Naive thymus-derived CD4-positive, alpha-beta T cell (primary cell): Measurements from ENCODE around the gene MEGF11. TPM values are rescaled to one million over a fixed set of nuclear protein-coding genes. Genes with fewer than 3 reads are reported as not detected.
A peak's percentile ranks its signal among the peaks of the same experiment; 100 is the strongest.

Source experiments
- ATAC-seq: fragments of 150-1000 bp; cut with Tn5 transposase; 2 replicates; pipeline ENCODE4 v1.10.0; 2021; ENCODE audit warnings: mild to moderate bottlenecking, moderate library complexity
- CTCF ChIA-PET: fragments of 350-600 bp; sonication (Branson Sonifier 250); formaldehyde crosslinking; loops from one replicate; lab custom pipeline; 2021; ENCODE audit warnings: antibody characterized with exemption; lab: Charles Lee
- POLR2A ChIA-PET: fragments of 350-600 bp; sonication (Branson Sonifier 250); formaldehyde crosslinking; loops from one replicate; lab custom pipeline; 2021; ENCODE audit warnings: antibody characterized with exemption, inconsistent platforms; lab: Charles Lee
- DNase-seq, 9 donors: peaks; one replicate each; pipeline versions ENCODE4 v3.0.0 to v3.0.0-alpha.2; 2020 to 2022; ENCODE audit warnings: mixed read lengths in 1 of 9
- H3K27ac ChIP-seq: one replicate; pipeline ENCODE4 v1.7.0; 2013; ENCODE audit warnings: mild to moderate bottlenecking, low read depth, low read length, moderate library complexity
- H3K27me3 ChIP-seq, 2 donors: one replicate each; pipeline ENCODE4 v1.7.0; 2013; ENCODE audit warnings: low read length in 2 of 2, mild to moderate bottlenecking in 2 of 2, moderate library complexity in 2 of 2; ENCODE audit not compliant: control insufficient read depth in 2 of 2, insufficient read depth in 2 of 2
- H3K36me3 ChIP-seq, 3 experiments: 1 replicate in 2 of 3; 2 replicates in 1 of 3; pipeline ENCODE4 v1.7.0; 2013; ENCODE audit warnings: low read length in 3 of 3, mild to moderate bottlenecking in 3 of 3, moderate library complexity in 1 of 3; ENCODE audit not compliant: insufficient read depth in 3 of 3, control insufficient read depth in 2 of 3
- H3K4me1 ChIP-seq, 2 donors: one replicate each; pipeline ENCODE4 v1.7.0; 2013; ENCODE audit warnings: low read length in 2 of 2, mild to moderate bottlenecking in 2 of 2, moderate library complexity in 1 of 2; ENCODE audit not compliant: control insufficient read depth in 2 of 2, insufficient read depth in 2 of 2
- H3K4me3 ChIP-seq: 2 replicates; pipeline ENCODE4 v1.7.0; 2013; ENCODE audit warnings: mild to moderate bottlenecking, low read length
- H3K9me3 ChIP-seq, 3 experiments: 1 replicate in 2 of 3; 2 replicates in 1 of 3; pipeline ENCODE4 v1.7.0; 2013; ENCODE audit warnings: low read length in 3 of 3; ENCODE audit not compliant: control insufficient read depth in 2 of 3
- H3K27ac Mint-ChIP-seq, 9 donors: one replicate each; pipeline ENCODE4 v1.8.0; 2020 to 2022; ENCODE audit warnings: mixed read lengths in 9 of 9, mild to moderate bottlenecking in 8 of 9, moderate library complexity in 5 of 9, inconsistent platforms in 2 of 9
- H3K27me3 Mint-ChIP-seq, 5 donors: one replicate each; pipeline ENCODE4 v1.8.0; 2021 to 2022; ENCODE audit warnings: mixed read lengths in 5 of 5, mild to moderate bottlenecking in 1 of 5
- H3K36me3 Mint-ChIP-seq, 5 donors: one replicate each; pipeline ENCODE4 v1.8.0; 2020 to 2022; ENCODE audit warnings: mixed read lengths in 5 of 5, mild to moderate bottlenecking in 3 of 5, inconsistent platforms in 1 of 5
- H3K4me1 Mint-ChIP-seq, 7 donors: one replicate each; pipeline ENCODE4 v1.8.0; 2020 to 2022; ENCODE audit warnings: mixed read lengths in 7 of 7, mild to moderate bottlenecking in 3 of 7, inconsistent platforms in 1 of 7
- H3K4me3 Mint-ChIP-seq, 10 donors: one replicate each; pipeline ENCODE4 v1.8.0; 2020 to 2022; ENCODE audit warnings: mild to moderate bottlenecking in 10 of 10, mixed read lengths in 10 of 10, moderate library complexity in 6 of 10, inconsistent platforms in 2 of 10
- H3K9me3 Mint-ChIP-seq, 11 donors: one replicate each; pipeline ENCODE4 v1.8.0; 2020 to 2022; ENCODE audit warnings: mixed read lengths in 11 of 11, mild to moderate bottlenecking in 4 of 11, inconsistent platforms in 1 of 11, moderate library complexity in 1 of 11
- intact Hi-C, 2 donors: fragments of 100-400 bp; cut with micrococcal nuclease; formaldehyde crosslinking; loops; one replicate each; pipeline ENCODE4 v1.15.1; 2023
- polyA plus RNA-seq, 2 donors: library from polyadenylated mRNA; unstranded; fragments of 300-500 nt; fragmentation: Illumina TruSeq; gene quantifications; one replicate each; pipeline ENCODE4 v1.2.3, GENCODE V29; 2021
- total RNA-seq, 6 experiments: library from RNA in 5 of 6; stranded (reverse) in 5 of 6; gene quantifications; 1 replicate in 5 of 6; 2 replicates in 1 of 6; pipeline ENCODE4 v1.2.3 and lab custom pipeline; 2021 to 2026

Gene MEGF11
- total and polyA plus RNA-seq, 7 experiments from 2014 or later = 0.45 TPM; not detected in 6

DNA sequence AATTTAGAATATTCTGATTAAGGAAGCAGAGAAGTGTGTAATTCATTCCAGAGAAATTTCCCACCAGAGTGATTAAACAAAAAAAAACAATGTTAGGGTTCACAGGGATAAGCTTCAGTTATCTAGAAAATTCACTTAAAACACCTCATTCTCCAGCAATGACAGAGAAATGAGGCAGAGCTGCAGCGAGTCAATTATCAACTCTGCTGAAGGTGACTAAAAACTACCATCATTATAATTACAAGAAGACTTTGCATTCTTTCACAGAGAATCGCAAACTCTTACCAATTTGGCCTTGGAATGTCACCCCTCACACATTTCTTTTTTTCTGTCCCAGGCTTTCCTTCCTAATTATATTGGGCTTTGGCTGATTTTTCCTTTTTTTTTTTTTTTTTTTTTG, 267.1 kb downstream of the MEGF11 start:
- Histone ChIP-seq H3K4me1 (peaks cover 0 to 3% of the 10 kb centered on the region in 2 donors), H3K27me3 (no peaks in the 10 kb centered on the region), H3K4me3 (no peak overlapping the region), H3K27ac (no peak overlapping the region), H3K9me3 (no peaks in the 10 kb centered on the region), H3K36me3 (no peaks in the 10 kb centered on the region)
- POLR2A ChIA-PET = no interaction called here
- ATAC-seq (no peak), DNase-seq (no peak)
- Mint-ChIP-seq H3K4me1 (peaks cover 0 to 14% (median 7%) of the 10 kb centered on the region in 7 donors), H3K9me3 (no peaks in the 10 kb centered on the region), H3K36me3 (no peaks in the 10 kb centered on the region), H3K27ac (no peak overlapping the region), H3K27me3 (peaks cover 28 to 60% (median 36%) of the 10 kb centered on the region in 5 donors), H3K4me3 (no peak overlapping the region)
- intact Hi-C loops = no loop called here
- CTCF ChIA-PET = no interaction called here

DNA sequence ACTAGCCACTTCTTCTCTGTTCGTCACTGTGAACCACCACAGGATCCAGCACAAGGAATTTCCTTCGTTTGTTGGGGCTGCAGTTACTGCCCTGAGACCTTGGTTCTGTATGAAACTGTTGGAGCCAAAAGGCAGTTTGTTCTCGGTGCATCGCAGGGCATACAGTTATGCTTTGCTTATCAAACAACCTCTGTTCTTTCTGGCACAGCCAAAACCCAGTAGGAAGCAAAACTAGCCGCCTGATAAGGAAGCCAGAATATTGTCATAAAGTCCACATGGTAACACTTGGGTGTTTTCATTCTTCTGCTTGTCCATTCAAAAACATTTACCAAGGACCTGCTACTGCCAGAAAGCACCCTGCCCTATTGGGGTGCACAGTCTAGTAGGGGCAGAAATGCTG, 268.2 kb downstream of the MEGF11 start:
- intact Hi-C loops = no loop called here

GRCh38 chr15:65982627-65983322, 270.8 kb downstream of the MEGF11 start:
- ChIA-PET CTCF (no interaction called here), POLR2A (interaction anchor here (0.6 kb wide), 1 partner anchor 17 kb away, joined by 3 read pairs; no protein-coding TSS in a partner anchor)
- Histone ChIP-seq H3K9me3 (no peaks in the 10 kb centered on the region), H3K27me3 (no peaks in the 10 kb centered on the region), H3K4me3 (peak overlapping the region; percentile 53), H3K36me3 (no peaks in the 10 kb centered on the region), H3K4me1 (peaks cover 0 to 3% of the 10 kb centered on the region in 2 donors), H3K27ac (no peak overlapping the region)
- H3K27me3 Mint-ChIP-seq = peaks cover 16 to 54% (median 19%) of the 10 kb centered on the region in 5 donors
- intact Hi-C loops = loop anchor here in 1 of 2 donors (1.0 to 2.0 kb wide), 3 partner anchors 113 to 344 kb away; partner anchors contain the start of gene RAB11A
- H3K4me3 Mint-ChIP-seq = peak overlapping the region; percentile 53 to 82 (median 71)
- H3K27ac Mint-ChIP-seq = no peak overlapping the region
- H3K36me3 Mint-ChIP-seq = no peaks in the 10 kb centered on the region
- DNase-seq (no peak), ATAC-seq (no peak)
- peaks cover 5 to 14% (median 9%) of the 10 kb centered on the region in 7 donors for H3K4me1 Mint-ChIP-seq
- H3K9me3 Mint-ChIP-seq = no peaks in the 10 kb centered on the region

More for the DNA sequence above, 268.2 kb downstream of the MEGF11 start:
- H3K36me3 ChIP-seq = no peaks in the 10 kb centered on the region
- H3K27me3 ChIP-seq = no peaks in the 10 kb centered on the region
- no peak overlapping the region for H3K27ac ChIP-seq
- H3K27me3 Mint-ChIP-seq = peaks cover 21 to 60% (median 30%) of the 10 kb centered on the region in 5 donors
- peaks cover 0 to 3% of the 10 kb centered on the region in 2 donors for H3K4me1 ChIP-seq
- H3K36me3 Mint-ChIP-seq = no peaks in the 10 kb centered on the region
- peaks cover 5 to 14% (median 9%) of the 10 kb centered on the region in 7 donors for H3K4me1 Mint-ChIP-seq
- no peak overlapping the region for H3K4me3 Mint-ChIP-seq
- H3K9me3 Mint-ChIP-seq = no peaks in the 10 kb centered on the region
- no peak overlapping the region for H3K4me3 ChIP-seq
- H3K27ac Mint-ChIP-seq = no peak overlapping the region
- DNase-seq (no peak), ATAC-seq (no peak)
- POLR2A ChIA-PET = no interaction called here
- CTCF ChIA-PET = no interaction called here
- H3K9me3 ChIP-seq = no peaks in the 10 kb centered on the region

GRCh38 chr15:65981837-65982626, 271.5 kb downstream of the MEGF11 start:
- H3K4me1 Mint-ChIP-seq = peaks cover 5 to 14% (median 9%) of the 10 kb centered on the region in 7 donors
- Histone ChIP-seq H3K9me3 (no peaks in the 10 kb centered on the region), H3K36me3 (no peaks in the 10 kb centered on the region), H3K27me3 (no peaks in the 10 kb centered on the region), H3K4me3 (peak overlapping the region; percentile 53), H3K27ac (no peak overlapping the region), H3K4me1 (peaks cover 0 to 3% of the 10 kb centered on the region in 2 donors)
- H3K27me3 Mint-ChIP-seq = peaks cover 16 to 53% (median 19%) of the 10 kb centered on the region in 5 donors
- POLR2A ChIA-PET = interaction anchor here (0.6 kb wide), 1 partner anchor 18 kb away, joined by 3 read pairs; no protein-coding TSS in a partner anchor
- no peaks in the 10 kb centered on the region for H3K36me3 Mint-ChIP-seq
- no peak overlapping the region for H3K27ac Mint-ChIP-seq
- peak; percentile 90 for ATAC-seq
- peak overlapping the region; percentile 55 to 82 (median 71) for H3K4me3 Mint-ChIP-seq
- CTCF ChIA-PET = no interaction called here
- intact Hi-C loops = loop anchor here in 1 of 2 donors (1.0 to 2.0 kb wide), 3 partner anchors 113 to 344 kb away; partner anchors contain the start of gene RAB11A
- peak; percentile 19 to 76 (median 65) for DNase-seq
- no peaks in the 10 kb centered on the region for H3K9me3 Mint-ChIP-seq

DNA sequence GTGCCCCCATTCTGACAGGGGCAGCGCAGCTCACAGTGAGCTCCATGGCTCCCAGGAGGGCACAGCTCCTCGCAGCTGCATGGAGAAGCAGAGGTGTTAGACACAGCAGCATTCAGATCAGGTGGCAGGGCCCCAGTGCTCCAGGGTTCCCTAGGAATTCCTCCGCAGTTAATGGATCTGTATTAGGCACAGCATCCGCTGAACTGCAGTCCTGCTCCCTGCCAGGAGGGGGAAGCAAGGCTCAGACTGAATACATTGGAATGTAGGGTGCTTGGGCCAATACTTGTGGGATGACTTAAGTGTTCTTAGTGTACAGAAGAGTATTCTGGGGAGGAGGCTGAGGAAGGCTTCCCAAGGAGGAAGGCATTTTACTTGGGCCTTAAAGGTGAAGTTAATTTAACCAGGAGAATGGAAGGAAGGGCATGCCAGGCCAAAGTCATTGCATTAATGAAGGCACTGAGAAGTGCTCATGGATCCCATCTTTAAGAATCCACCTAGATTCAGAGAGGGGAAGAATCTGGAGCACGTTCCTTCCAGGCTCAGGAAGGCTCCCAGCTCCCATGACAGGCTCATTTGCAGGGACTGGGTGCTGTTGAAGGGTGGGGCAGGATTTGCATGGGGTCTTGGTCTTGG, 272.6 kb downstream of the MEGF11 start:
- DNase-seq = peak in 1 of 9 donors; percentile 25
- Mint-ChIP-seq H3K9me3 (no peaks in the 10 kb centered on the region), H3K4me1 (peaks cover 5 to 14% (median 9%) of the 10 kb centered on the region in 7 donors), H3K27ac (no peak overlapping the region), H3K27me3 (peaks cover 16 to 43% (median 19%) of the 10 kb centered on the region in 5 donors), H3K4me3 (peak overlapping the region in 9 of 10 donors; percentile 22 to 82 (median 71)), H3K36me3 (no peaks in the 10 kb centered on the region)
- no peaks in the 10 kb centered on the region for H3K27me3 ChIP-seq
- ChIA-PET POLR2A (no interaction called here), CTCF (no interaction called here)
- H3K36me3 ChIP-seq = no peaks in the 10 kb centered on the region
- no peak overlapping the region for H3K4me3 ChIP-seq
- no peak for ATAC-seq
- H3K9me3 ChIP-seq = no peaks in the 10 kb centered on the region
- intact Hi-C loops = no loop called here
- peaks cover 0 to 3% of the 10 kb centered on the region in 2 donors for H3K4me1 ChIP-seq
- H3K27ac ChIP-seq = no peak overlapping the region

- peaks cover 13 to 43% (median 19%) of the 10 kb centered on the region in 5 donors for H3K27me3 Mint-ChIP-seq
- ATAC-seq = no peak
- H3K9me3 ChIP-seq = no peaks in the 10 kb centered on the region
- POLR2A ChIA-PET = no interaction called here
- H3K27ac ChIP-seq = no peak overlapping the region
- no peaks in the 10 kb centered on the region for H3K27me3 ChIP-seq
- H3K36me3 Mint-ChIP-seq = no peaks in the 10 kb centered on the region
- peak overlapping the region in 2 of 10 donors; percentile 10 to 19 for H3K4me3 Mint-ChIP-seq
- H3K27ac Mint-ChIP-seq = no peak overlapping the region
- CTCF ChIA-PET = no interaction called here
- intact Hi-C loops = no loop called here
- H3K4me3 ChIP-seq = no peak overlapping the region
- H3K4me1 ChIP-seq = peaks cover 0 to 3% of the 10 kb centered on the region in 2 donors
- H3K4me1 Mint-ChIP-seq = peaks cover 5 to 14% (median 10%) of the 10 kb centered on the region in 7 donors
- H3K36me3 ChIP-seq = no peaks in the 10 kb centered on the region
- DNase-seq = no peak
- no peaks in the 10 kb centered on the region for H3K9me3 Mint-ChIP-seq
Observed at GRCh38 chr15:65979837-65980236, 273.7 kb downstream of the MEGF11 start.
